CD8-positive, alpha-beta memory T cell (primary cell): ENCODE measurements around the gene CCAR1. TPM values are rescaled to one million over a fixed set of nuclear protein-coding genes. Genes with fewer than 3 reads are reported as not detected.
"Not testable (repeated sequence)": the region's sequence is repeated elsewhere in the genome, so short reads cannot be mapped to it uniquely, and the experiment has no call there.

Experiments
- CTCF ChIA-PET: fragments of 350-600 bp; sonication (Branson Sonifier 250); formaldehyde crosslinking; loops from one replicate; lab custom pipeline; 2021; ENCODE audit warnings: antibody characterized with exemption; lab: Charles Lee
- POLR2A ChIA-PET: fragments of 350-600 bp; sonication (Branson Sonifier 250); formaldehyde crosslinking; loops from one replicate; lab custom pipeline; 2021; ENCODE audit warnings: antibody characterized with exemption; lab: Charles Lee
- DNase-seq, 5 donors: peaks; one replicate each; pipeline versions ENCODE4 v3.0.0 to v3.0.0-alpha.2; 2020 to 2022; ENCODE audit warnings: mixed read lengths in 1 of 5
- H3K27ac ChIP-seq: one replicate; pipeline ENCODE4 v1.7.0; 2013; ENCODE audit warnings: low read depth, mild to moderate bottlenecking, low read length, moderate library complexity
- H3K27me3 ChIP-seq: 2 replicates; pipeline ENCODE4 v1.7.0; 2013; ENCODE audit warnings: low read length, mild to moderate bottlenecking; ENCODE audit not compliant: insufficient read depth, poor library complexity, severe bottlenecking
- H3K36me3 ChIP-seq: 2 replicates; pipeline ENCODE4 v1.7.0; 2013; ENCODE audit warnings: mild to moderate bottlenecking, low read length, moderate library complexity; ENCODE audit not compliant: insufficient read depth
- H3K4me1 ChIP-seq: 2 replicates; pipeline ENCODE4 v1.7.0; 2013; ENCODE audit warnings: mild to moderate bottlenecking, low read length, moderate library complexity; ENCODE audit not compliant: insufficient read depth
- H3K4me3 ChIP-seq: 2 replicates; pipeline ENCODE4 v1.7.0; 2013; ENCODE audit warnings: mild to moderate bottlenecking, low read length
- H3K9me3 ChIP-seq: 2 replicates; pipeline ENCODE4 v1.7.0; 2013; ENCODE audit warnings: mild to moderate bottlenecking, low read length
- H3K27ac Mint-ChIP-seq, 8 donors: one replicate each; pipeline ENCODE4 v1.8.0; 2020 to 2021; ENCODE audit warnings: mixed read lengths in 8 of 8, mild to moderate bottlenecking in 6 of 8, inconsistent platforms in 3 of 8, moderate library complexity in 3 of 8
- H3K27me3 Mint-ChIP-seq, 2 donors: one replicate each; pipeline ENCODE4 v1.8.0; 2020 to 2021; ENCODE audit warnings: mixed read lengths in 2 of 2, mild to moderate bottlenecking in 1 of 2, moderate library complexity in 1 of 2
- H3K36me3 Mint-ChIP-seq, 3 donors: one replicate each; pipeline ENCODE4 v1.8.0; 2020 to 2021; ENCODE audit warnings: mixed read lengths in 3 of 3, inconsistent platforms in 1 of 3, mild to moderate bottlenecking in 1 of 3
- H3K4me1 Mint-ChIP-seq, 3 donors: one replicate each; pipeline ENCODE4 v1.8.0; 2020 to 2021; ENCODE audit warnings: mixed read lengths in 3 of 3, inconsistent platforms in 1 of 3, mild to moderate bottlenecking in 1 of 3
- H3K4me3 Mint-ChIP-seq, 7 donors: one replicate each; pipeline ENCODE4 v1.8.0; 2020 to 2021; ENCODE audit warnings: mixed read lengths in 7 of 7, mild to moderate bottlenecking in 6 of 7, moderate library complexity in 4 of 7, inconsistent platforms in 2 of 7
- H3K9me3 Mint-ChIP-seq, 5 donors: one replicate each; pipeline ENCODE4 v1.8.0; 2020 to 2022; ENCODE audit warnings: mixed read lengths in 5 of 5, mild to moderate bottlenecking in 3 of 5, moderate library complexity in 2 of 5, inconsistent platforms in 1 of 5
- polyA plus RNA-seq: library from polyadenylated mRNA; unstranded; fragments of 300-500 nt; fragmentation: Illumina TruSeq; gene quantifications from one replicate; pipeline ENCODE4 v1.2.3, GENCODE V29; 2021
- total RNA-seq, 2 experiments: library from RNA; stranded (reverse); gene quantifications; one replicate each; pipeline ENCODE4 v1.2.3, GENCODE V29; 2021

Gene CCAR1
- total and polyA plus RNA-seq, 3 experiments from 2014 or later: 49.4 to 147 (median 132) TPM

- CTCF ChIA-PET: no interaction called here
- no peak overlapping the region for H3K27ac Mint-ChIP-seq
- Histone ChIP-seq H3K9me3 (no peaks in the 10 kb centered on the region), H3K4me1 (no peaks in the 10 kb centered on the region), H3K27ac (no peak overlapping the region), H3K27me3 (no peaks in the 10 kb centered on the region), H3K4me3 (no peak overlapping the region), H3K36me3 (no peaks in the 10 kb centered on the region)
- peaks cover 0 to 5% (median 0%) of the 10 kb centered on the region in 3 donors for H3K4me1 Mint-ChIP-seq
- no peaks in the 10 kb centered on the region for H3K9me3 Mint-ChIP-seq
- DNase-seq: no peak
- H3K27me3 Mint-ChIP-seq: no peaks in the 10 kb centered on the region
- POLR2A ChIA-PET: no interaction called here
- no peak overlapping the region for H3K4me3 Mint-ChIP-seq
- peaks cover 0 to 11% (median 2%) of the 10 kb centered on the region in 3 donors for H3K36me3 Mint-ChIP-seq
Observed at GRCh38 chr10:68800211-68800610, 79.2 kb downstream of the CCAR1 start.

- Mint-ChIP-seq H3K9me3 (no peaks in the 10 kb centered on the region), H3K36me3 (no peaks in the 10 kb centered on the region), H3K27me3 (no peaks in the 10 kb centered on the region), H3K27ac (no peak overlapping the region), H3K4me1 (peaks cover 0 to 1% (median 0%) of the 10 kb centered on the region in 3 donors), H3K4me3 (no peak overlapping the region)
- no peaks in the 10 kb centered on the region for H3K9me3 ChIP-seq
- CTCF ChIA-PET: no interaction called here
- POLR2A ChIA-PET: no interaction called here
- no peak overlapping the region for H3K4me3 ChIP-seq
- H3K4me1 ChIP-seq: no peaks in the 10 kb centered on the region
- H3K27me3 ChIP-seq: no peaks in the 10 kb centered on the region
- no peak overlapping the region for H3K27ac ChIP-seq
- H3K36me3 ChIP-seq: no peaks in the 10 kb centered on the region
- DNase-seq: no peak
Observed at GRCh38 chr10:68804692-68805091, 83.7 kb downstream of the CCAR1 start.

GRCh38 chr10:68810830-68811229 is 89.8 kb downstream of the CCAR1 start:
- H3K36me3 ChIP-seq, DNase-seq, H3K36me3 Mint-ChIP-seq, H3K27ac Mint-ChIP-seq, H3K27ac ChIP-seq, H3K4me3 ChIP-seq, H3K4me1 Mint-ChIP-seq, H3K4me1 ChIP-seq, CTCF ChIA-PET, POLR2A ChIA-PET, H3K9me3 Mint-ChIP-seq, H3K27me3 ChIP-seq, H3K9me3 ChIP-seq, H3K4me3 Mint-ChIP-seq, H3K27me3 Mint-ChIP-seq: not testable (repeated sequence)

GRCh38 chr10:68811314-68812009 is 90.4 kb downstream of the CCAR1 start:
- POLR2A ChIA-PET: no interaction called here
- no peaks in the 10 kb centered on the region for H3K9me3 Mint-ChIP-seq

GRCh38 chr10:68812420-68812819 is 91.4 kb downstream of the CCAR1 start:
- DNase-seq: no peak
- Mint-ChIP-seq H3K36me3 (no peaks in the 10 kb centered on the region), H3K4me3 (no peak overlapping the region), H3K27me3 (no peaks in the 10 kb centered on the region), H3K27ac (no peak overlapping the region), H3K9me3 (no peaks in the 10 kb centered on the region), H3K4me1 (no peaks in the 10 kb centered on the region)
- Histone ChIP-seq H3K4me1 (no peaks in the 10 kb centered on the region), H3K27me3 (no peaks in the 10 kb centered on the region), H3K9me3 (no peaks in the 10 kb centered on the region), H3K4me3 (no peak overlapping the region), H3K36me3 (no peaks in the 10 kb centered on the region), H3K27ac (no peak overlapping the region)
- ChIA-PET POLR2A (no interaction called here), CTCF (no interaction called here)

More at GRCh38 chr10:68811314-68812009, 90.4 kb downstream of the CCAR1 start:
- Histone ChIP-seq H3K27ac (no peak overlapping the region), H3K4me3 (no peak overlapping the region), H3K27me3 (no peaks in the 10 kb centered on the region), H3K9me3 (no peaks in the 10 kb centered on the region), H3K36me3 (no peaks in the 10 kb centered on the region), H3K4me1 (no peaks in the 10 kb centered on the region)
- H3K27me3 Mint-ChIP-seq: no peaks in the 10 kb centered on the region
- H3K4me3 Mint-ChIP-seq: no peak overlapping the region
- CTCF ChIA-PET: no interaction called here
- no peaks in the 10 kb centered on the region for H3K4me1 Mint-ChIP-seq
- DNase-seq: no peak
- H3K27ac Mint-ChIP-seq: peak overlapping the region in 1 of 8 donors; percentile 20
- H3K36me3 Mint-ChIP-seq: no peaks in the 10 kb centered on the region

- peaks cover 0 to 2% of the 10 kb centered on the region in 2 donors for H3K27me3 Mint-ChIP-seq
- no peak overlapping the region for H3K4me3 Mint-ChIP-seq
- H3K27ac Mint-ChIP-seq: peak overlapping the region in 1 of 8 donors; percentile 17
- H3K4me3 ChIP-seq: no peak overlapping the region
- H3K9me3 Mint-ChIP-seq: no peaks in the 10 kb centered on the region
- H3K27ac ChIP-seq: no peak overlapping the region
- H3K36me3 ChIP-seq: no peaks in the 10 kb centered on the region
- no peaks in the 10 kb centered on the region for H3K36me3 Mint-ChIP-seq
- no peaks in the 10 kb centered on the region for H3K4me1 ChIP-seq
- H3K9me3 ChIP-seq: no peaks in the 10 kb centered on the region
- no peaks in the 10 kb centered on the region for H3K4me1 Mint-ChIP-seq
- POLR2A ChIA-PET: interaction anchor here (0.7 kb wide), 1 partner anchor 1409 kb away, joined by 5 read pairs; no protein-coding TSS in a partner anchor
- H3K27me3 ChIP-seq: no peaks in the 10 kb centered on the region
- no peak for DNase-seq
- CTCF ChIA-PET: no interaction called here
Observed at GRCh38 chr10:68813559-68813958, 92.5 kb downstream of the CCAR1 start.

- no peak for DNase-seq
- H3K27me3 ChIP-seq: no peaks in the 10 kb centered on the region
- POLR2A ChIA-PET: no interaction called here
- no peaks in the 10 kb centered on the region for H3K4me1 Mint-ChIP-seq
- no peaks in the 10 kb centered on the region for H3K9me3 ChIP-seq
- H3K4me3 Mint-ChIP-seq: no peak overlapping the region
- H3K36me3 ChIP-seq: no peaks in the 10 kb centered on the region
- H3K9me3 Mint-ChIP-seq: no peaks in the 10 kb centered on the region
- H3K27me3 Mint-ChIP-seq: peaks cover 0 to 2% of the 10 kb centered on the region in 2 donors
- H3K27ac ChIP-seq: no peak overlapping the region
- CTCF ChIA-PET: no interaction called here
- H3K4me1 ChIP-seq: no peaks in the 10 kb centered on the region
- H3K4me3 ChIP-seq: no peak overlapping the region
- H3K36me3 Mint-ChIP-seq: peaks cover 0 to 3% (median 0%) of the 10 kb centered on the region in 3 donors
- peak overlapping the region in 1 of 8 donors; percentile 82 for H3K27ac Mint-ChIP-seq
Observed at GRCh38 chr10:68816796-68817412, 95.9 kb downstream of the CCAR1 start.

GRCh38 chr10:68820359-68820758 is 99.3 kb downstream of the CCAR1 start:
- H3K9me3 Mint-ChIP-seq, H3K4me3 Mint-ChIP-seq, H3K9me3 ChIP-seq, H3K27ac Mint-ChIP-seq, CTCF ChIA-PET, POLR2A ChIA-PET, H3K36me3 Mint-ChIP-seq, H3K27ac ChIP-seq, H3K4me3 ChIP-seq, H3K27me3 ChIP-seq, H3K4me1 Mint-ChIP-seq, H3K36me3 ChIP-seq, H3K4me1 ChIP-seq, DNase-seq, H3K27me3 Mint-ChIP-seq: not testable (repeated sequence)
